GM12872 (cell line): Measurements from ENCODE around the gene ZNF322.

Source experiments
- CTCF ChIP-seq: IDR thresholded peaks from 3 replicates; pipeline ENCODE4 v1.5.1; 2011; ENCODE audit warnings: low read depth, mild to moderate bottlenecking, low read length, moderate library complexity; ENCODE audit not compliant: insufficient read depth

ZNF322 gene

GRCh38 chr6:26598267-26598666, 61.3 kb downstream of the ZNF322 start:
- no peak for TF ChIP-seq CTCF

GRCh38 chr6:26597821-26598220, 61.7 kb downstream of the ZNF322 start:
- no peak for TF ChIP-seq CTCF

- TF ChIP-seq CTCF, result no peak
These were observed 62.2 kb downstream of the ZNF322 start for GRCh38 chr6:26597389-26597766.

GRCh38 chr6:26596579-26597388, 62.8 kb downstream of the ZNF322 start, which contains the start of gene ABT1:
Gene ABT1 (plus strand): TSS chr6:26596953. CDS start chr6:26596983, 30 bp downstream.
- no peak for TF ChIP-seq CTCF

GRCh38 chr6:26595669-26596269, 63.8 kb downstream of the ZNF322 start:
- TF ChIP-seq CTCF, result peak; percentile 92

- no peak for TF ChIP-seq CTCF
These were observed 64.6 kb downstream of the ZNF322 start for GRCh38 chr6:26594730-26595632.

- no peak for TF ChIP-seq CTCF
These were observed 65.4 kb downstream of the ZNF322 start for GRCh38 chr6:26594131-26594498.
